Measurements from ENCODE around the gene DLEC1.
"Not testable (repeated sequence)": the region's sequence is repeated elsewhere in the genome, so short reads cannot be mapped to it uniquely, and the experiment has no call there.

The DLEC1 gene

GRCh38 chr3:38084334-38085310 is 45.6 kb downstream of the DLEC1 start:
- DNase-seq (ENCODE audit: low read depth): no peak

- no peak for DNase-seq (ENCODE audit: low read depth)
These were observed 46.4 kb downstream of the DLEC1 start for GRCh38 chr3:38085311-38085942.

- no peak for DNase-seq (ENCODE audit: low read depth)
These were observed 46.9 kb downstream of the DLEC1 start for GRCh38 chr3:38085943-38086324.

GRCh38 chr3:38086496-38086895 is 47.5 kb downstream of the DLEC1 start:
- DNase-seq (ENCODE audit: low read depth): no peak

GRCh38 chr3:38087278-38087677 is 48.3 kb downstream of the DLEC1 start:
- DNase-seq (ENCODE audit: low read depth): not testable (repeated sequence)

- no peak for DNase-seq (ENCODE audit: low read depth)
These were observed 49.4 kb downstream of the DLEC1 start for GRCh38 chr3:38088126-38089078.

GRCh38 chr3:38089163-38089562 is 50.2 kb downstream of the DLEC1 start:
- no peak for DNase-seq (ENCODE audit: low read depth)

GRCh38 chr3:38090453-38090852 is 51.4 kb downstream of the DLEC1 start:
- DNase-seq (ENCODE audit: low read depth): no peak

GRCh38 chr3:38094999-38095398 is 56.0 kb downstream of the DLEC1 start:
- DNase-seq (ENCODE audit: low read depth): no peak

- DNase-seq (ENCODE audit: low read depth): no peak
These were observed 56.9 kb downstream of the DLEC1 start for GRCh38 chr3:38095669-38096483.

- DNase-seq (ENCODE audit: low read depth): no peak
These were observed 58.7 kb downstream of the DLEC1 start for GRCh38 chr3:38097446-38098375.

GRCh38 chr3:38098376-38098723 is 59.3 kb downstream of the DLEC1 start:
- no peak for DNase-seq (ENCODE audit: low read depth)

GRCh38 chr3:38099518-38099917 is 60.5 kb downstream of the DLEC1 start:
- DNase-seq (ENCODE audit: low read depth): no peak

- no peak for DNase-seq (ENCODE audit: low read depth)
These were observed 61.5 kb downstream of the DLEC1 start for GRCh38 chr3:38100498-38100897.

GRCh38 chr3:38101811-38102443 is 62.9 kb downstream of the DLEC1 start:
- DNase-seq (ENCODE audit: low read depth): no peak

GRCh38 chr3:38102444-38102814 is 63.4 kb downstream of the DLEC1 start:
- no peak for DNase-seq (ENCODE audit: low read depth)

GRCh38 chr3:38105525-38105924 is 66.5 kb downstream of the DLEC1 start:
- no peak for DNase-seq (ENCODE audit: low read depth)

- no peak for DNase-seq (ENCODE audit: low read depth)
These were observed 69.1 kb downstream of the DLEC1 start for GRCh38 chr3:38107911-38108648.
